Trophoblast cell (in vitro differentiated cells and primary cell): ENCODE measurements around the gene RTN4RL2.
A peak's percentile ranks its signal among the peaks of the same experiment; 100 is the strongest.

Experiments
- DNase-seq, 2 donors: peaks; one replicate each; pipeline ENCODE4 v3.0.0-alpha.2; 2016
- H2AFZ ChIP-seq: 2 replicates; pipeline ENCODE4 v1.6.1; 2013; ENCODE audit warnings: low read length, moderate library complexity, mild to moderate bottlenecking; ENCODE audit not compliant: insufficient read depth, poor library complexity
- H2AK5ac ChIP-seq: 2 replicates; pipeline ENCODE4 v1.6.1; 2013; ENCODE audit warnings: mild to moderate bottlenecking, low read length
- H2BK120ac ChIP-seq: 2 replicates; pipeline ENCODE4 v1.6.1; 2013; ENCODE audit warnings: low read length, mild to moderate bottlenecking, moderate library complexity; ENCODE audit not compliant: insufficient read depth, poor library complexity
- H2BK12ac ChIP-seq: 2 replicates; pipeline ENCODE4 v1.6.1; 2013; ENCODE audit warnings: mild to moderate bottlenecking, low read length, moderate library complexity
- H2BK5ac ChIP-seq: 2 replicates; pipeline ENCODE4 v1.6.1; 2013; ENCODE audit warnings: low read length, low read depth, moderate library complexity, mild to moderate bottlenecking; ENCODE audit not compliant: poor library complexity
- H3K14ac ChIP-seq: 2 replicates; pipeline ENCODE4 v1.6.1; 2013; ENCODE audit warnings: mild to moderate bottlenecking, low read length
- H3K18ac ChIP-seq: 2 replicates; pipeline ENCODE4 v1.6.1; 2013; ENCODE audit warnings: mild to moderate bottlenecking, low read length
- H3K23ac ChIP-seq: 2 replicates; pipeline ENCODE4 v1.6.1; 2013; ENCODE audit warnings: low read length
- H3K27ac ChIP-seq: 2 replicates; pipeline ENCODE4 v1.5.1; 2013; ENCODE audit warnings: low read depth, mild to moderate bottlenecking, inconsistent platforms, low read length, moderate library complexity
- H3K27me3 ChIP-seq: 2 replicates; pipeline ENCODE4 v1.6.1; 2013; ENCODE audit warnings: inconsistent platforms, mild to moderate bottlenecking, low read length, moderate library complexity; ENCODE audit not compliant: insufficient read depth
- H3K36me3 ChIP-seq, 2 experiments: 1 replicate in 1 of 2; 2 replicates in 1 of 2; pipeline ENCODE4 v1.6.1; 2013; ENCODE audit warnings: low read length in 2 of 2, mild to moderate bottlenecking in 2 of 2, moderate library complexity in 1 of 2; ENCODE audit not compliant: insufficient read depth in 2 of 2, control insufficient read depth in 1 of 2
- H3K4ac ChIP-seq: 2 replicates; pipeline ENCODE4 v1.6.1; 2013; ENCODE audit warnings: low read depth, mild to moderate bottlenecking, low read length, moderate library complexity
- H3K4me1 ChIP-seq, 2 experiments: 1 replicate in 1 of 2; 2 replicates in 1 of 2; pipeline ENCODE4 v1.6.1; 2013; ENCODE audit warnings: low read length in 2 of 2, mild to moderate bottlenecking in 2 of 2, moderate library complexity in 1 of 2; ENCODE audit not compliant: insufficient read depth in 2 of 2, control insufficient read depth in 1 of 2
- H3K4me2 ChIP-seq: 2 replicates; pipeline ENCODE4 v1.6.1; 2013; ENCODE audit warnings: inconsistent platforms, mild to moderate bottlenecking, low read length, moderate library complexity
- H3K4me3 ChIP-seq: 2 replicates; pipeline ENCODE4 v1.5.1; 2013; ENCODE audit warnings: mild to moderate bottlenecking, low read depth, low read length, inconsistent platforms
- H3K79me1 ChIP-seq: one replicate; pipeline ENCODE4 v1.6.1; 2013; ENCODE audit warnings: low read length
- H3K79me2 ChIP-seq: 2 replicates; pipeline ENCODE4 v1.6.1; 2013; ENCODE audit warnings: low read length, mild to moderate bottlenecking; ENCODE audit not compliant: control insufficient read depth, insufficient read depth, poor library complexity
- H3K9ac ChIP-seq: 2 replicates; pipeline ENCODE4 v1.6.1; 2013; ENCODE audit warnings: mild to moderate bottlenecking, low read length
- H3K9me3 ChIP-seq: 2 replicates; pipeline ENCODE4 v1.6.1; 2013; ENCODE audit warnings: low read depth, mild to moderate bottlenecking, control low read depth, inconsistent platforms, low read length; ENCODE audit not compliant: insufficient read depth
- H4K12ac ChIP-seq: 2 replicates; pipeline ENCODE4 v1.6.1; 2013; ENCODE audit warnings: low read depth, mild to moderate bottlenecking, low read length, moderate library complexity
- H4K8ac ChIP-seq: 2 replicates; pipeline ENCODE4 v1.6.1; 2013; ENCODE audit warnings: low read depth, mild to moderate bottlenecking, low read length, moderate library complexity
- H4K91ac ChIP-seq: one replicate; pipeline ENCODE4 v1.6.1; 2013; ENCODE audit warnings: low read depth, mild to moderate bottlenecking, low read length, moderate library complexity
- WGBS: extraction: QIAGEN DNeasy Blood & Tissue Kit; methylation state at CpG from one replicate; pipeline ENCODE4 v1.1.7; 2013; ENCODE audit warnings: missing lambda C conversion rate; ENCODE audit not compliant: insufficient read length, insufficient coverage; ENCODE audit errors: extremely low coverage; 5-methylcytosine and 5-hydroxymethylcytosine counted together

RTN4RL2 gene

GRCh38 chr11:57432714-57433163 is 27.6 kb upstream of the RTN4RL2 start:
- H3K14ac ChIP-seq: no peak overlapping the region
- WGBS: no CpG with 5 or more reads among the region's 7 CpGs
- H3K23ac ChIP-seq: no peak overlapping the region
- peaks cover 3% of the 10 kb centered on the region for H3K27me3 ChIP-seq
- H4K8ac ChIP-seq: no peak overlapping the region
- H2BK5ac ChIP-seq: no peak overlapping the region
- no peak overlapping the region for H2BK120ac ChIP-seq
- no peak overlapping the region for H3K4me3 ChIP-seq
- H3K18ac ChIP-seq: no peak overlapping the region
- peak; percentile 62 to 65 for DNase-seq
- H3K4ac ChIP-seq: no peak overlapping the region
- H3K9me3 ChIP-seq: no peaks in the 10 kb centered on the region
- H3K4me2 ChIP-seq: no peak overlapping the region
- no peak overlapping the region for H2BK12ac ChIP-seq
- H3K79me2 ChIP-seq: no peaks in the 10 kb centered on the region
- H2AK5ac ChIP-seq: no peak overlapping the region
- no peak overlapping the region for H2AFZ ChIP-seq
- H3K27ac ChIP-seq: no peak overlapping the region
- H4K91ac ChIP-seq: no peak overlapping the region
- H3K4me1 ChIP-seq: peaks cover 2 to 7% of the 10 kb centered on the region in 2 experiments
- H3K79me1 ChIP-seq: no peaks in the 10 kb centered on the region
- no peak overlapping the region for H4K12ac ChIP-seq
- no peak overlapping the region for H3K9ac ChIP-seq
- no peaks in the 10 kb centered on the region for H3K36me3 ChIP-seq

- Histone ChIP-seq H3K27me3 (peaks cover 3% of the 10 kb centered on the region), H3K9ac (no peak overlapping the region), H2AFZ (no peak overlapping the region), H3K9me3 (no peaks in the 10 kb centered on the region), H4K91ac (no peak overlapping the region), H3K23ac (no peak overlapping the region), H3K14ac (no peak overlapping the region), H4K8ac (no peak overlapping the region), H2AK5ac (no peak overlapping the region), H3K79me1 (no peaks in the 10 kb centered on the region), H2BK5ac (no peak overlapping the region), H3K18ac (no peak overlapping the region), H2BK12ac (no peak overlapping the region), H3K4me1 (peaks cover 2 to 7% of the 10 kb centered on the region in 2 experiments), H3K36me3 (no peaks in the 10 kb centered on the region), H3K4me3 (no peak overlapping the region), H3K27ac (no peak overlapping the region), H3K79me2 (no peaks in the 10 kb centered on the region), H2BK120ac (no peak overlapping the region), H3K4ac (no peak overlapping the region), H4K12ac (no peak overlapping the region), H3K4me2 (no peak overlapping the region)
- peak; percentile 69 to 94 for DNase-seq
- WGBS: no CpG with 5 or more reads among the region's 15 CpGs
Observed at GRCh38 chr11:57434640-57435546, 25.4 kb upstream of the RTN4RL2 start.

GRCh38 chr11:57436031-57436430 is 24.3 kb upstream of the RTN4RL2 start:
- H4K8ac ChIP-seq: no peak overlapping the region
- H3K27ac ChIP-seq: no peak overlapping the region
- no peak overlapping the region for H2BK120ac ChIP-seq
- no peaks in the 10 kb centered on the region for H3K79me2 ChIP-seq
- H3K18ac ChIP-seq: no peak overlapping the region
- peak in 1 of 2 donors; percentile 61 for DNase-seq
- H3K36me3 ChIP-seq: no peaks in the 10 kb centered on the region
- H2AFZ ChIP-seq: no peak overlapping the region
- no CpG with 5 or more reads among the region's 7 CpGs for WGBS
- no peak overlapping the region for H3K4ac ChIP-seq
- H3K27me3 ChIP-seq: no peaks in the 10 kb centered on the region
- no peak overlapping the region for H3K23ac ChIP-seq
- H3K4me1 ChIP-seq: peaks cover 2 to 7% of the 10 kb centered on the region in 2 experiments
- H3K14ac ChIP-seq: no peak overlapping the region
- no peak overlapping the region for H4K91ac ChIP-seq
- no peak overlapping the region for H3K9ac ChIP-seq
- no peak overlapping the region for H3K4me3 ChIP-seq
- no peaks in the 10 kb centered on the region for H3K9me3 ChIP-seq
- no peak overlapping the region for H2AK5ac ChIP-seq
- no peak overlapping the region for H4K12ac ChIP-seq
- H3K79me1 ChIP-seq: no peaks in the 10 kb centered on the region
- no peak overlapping the region for H2BK12ac ChIP-seq
- H3K4me2 ChIP-seq: no peak overlapping the region
- no peak overlapping the region for H2BK5ac ChIP-seq

GRCh38 chr11:57438345-57439285 is 21.7 kb upstream of the RTN4RL2 start:
- Histone ChIP-seq H3K4me3 (no peak overlapping the region), H3K79me1 (no peaks in the 10 kb centered on the region), H3K79me2 (no peaks in the 10 kb centered on the region), H2AFZ (no peak overlapping the region), H3K27me3 (no peaks in the 10 kb centered on the region), H4K12ac (no peak overlapping the region), H3K4me2 (no peak overlapping the region), H3K9ac (no peak overlapping the region), H4K91ac (no peak overlapping the region), H3K18ac (no peak overlapping the region), H3K4me1 (no peaks in the 10 kb centered on the region), H2AK5ac (no peak overlapping the region), H4K8ac (no peak overlapping the region), H3K4ac (no peak overlapping the region), H3K9me3 (no peaks in the 10 kb centered on the region), H2BK12ac (no peak overlapping the region), H3K23ac (no peak overlapping the region), H3K36me3 (no peaks in the 10 kb centered on the region), H2BK120ac (no peak overlapping the region), H3K14ac (no peak overlapping the region), H2BK5ac (no peak overlapping the region), H3K27ac (no peak overlapping the region)
- WGBS: no CpG with 5 or more reads among the region's 12 CpGs
- DNase-seq: peak; percentile 97 to 99
